NCI-H226 (cell line): ENCODE data around the gene CEP89.
"Not testable (repeated sequence)": the region's sequence is repeated elsewhere in the genome, so short reads cannot be mapped to it uniquely, and the experiment has no call there.

Experiments
- DNase-seq: peaks from one replicate; pipeline ENCODE4 v3.0.0-alpha.2; 2015

The CEP89 gene

DNA sequence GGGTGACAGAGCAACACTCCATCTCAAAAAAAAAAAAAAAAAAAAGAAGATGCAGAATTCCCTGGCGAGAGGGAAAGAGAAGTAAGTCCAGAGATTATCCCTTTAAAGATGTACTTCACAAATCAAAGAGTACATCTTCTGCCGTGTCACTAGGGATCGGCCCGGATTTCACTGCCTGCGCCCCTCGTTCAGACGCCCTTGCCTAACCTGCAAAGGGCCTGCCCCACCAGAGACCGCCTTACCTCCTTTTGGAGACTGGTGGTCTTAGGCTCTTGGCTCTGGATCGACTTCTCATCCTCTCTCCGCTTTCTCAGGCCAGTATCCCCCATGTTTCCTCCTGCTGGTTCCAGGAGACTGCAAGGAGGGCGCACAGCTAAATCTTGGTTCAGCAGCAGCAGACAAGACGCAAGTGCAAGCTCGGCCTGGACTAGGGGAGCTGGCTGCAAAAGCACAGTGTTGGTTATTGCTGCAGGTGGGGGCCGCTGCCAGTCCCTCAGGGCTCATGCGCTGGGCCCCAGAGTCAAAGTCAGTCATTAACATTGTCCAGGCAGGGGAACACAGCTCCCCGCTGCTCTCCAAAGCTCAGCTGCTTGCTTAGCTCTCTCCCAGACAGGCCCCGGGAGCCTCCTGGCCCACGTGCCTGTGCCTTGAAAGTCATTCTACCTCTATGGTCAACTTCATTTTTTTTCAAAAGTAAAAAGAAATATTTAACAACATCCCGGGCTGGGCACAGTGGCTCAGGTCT, 103.4 kb downstream of the CEP89 start:
- DNase-seq: no peak

- not testable (repeated sequence) for DNase-seq
Observed at GRCh38 chr19:32867436-32867835, 104.3 kb downstream of the CEP89 start.

DNA sequence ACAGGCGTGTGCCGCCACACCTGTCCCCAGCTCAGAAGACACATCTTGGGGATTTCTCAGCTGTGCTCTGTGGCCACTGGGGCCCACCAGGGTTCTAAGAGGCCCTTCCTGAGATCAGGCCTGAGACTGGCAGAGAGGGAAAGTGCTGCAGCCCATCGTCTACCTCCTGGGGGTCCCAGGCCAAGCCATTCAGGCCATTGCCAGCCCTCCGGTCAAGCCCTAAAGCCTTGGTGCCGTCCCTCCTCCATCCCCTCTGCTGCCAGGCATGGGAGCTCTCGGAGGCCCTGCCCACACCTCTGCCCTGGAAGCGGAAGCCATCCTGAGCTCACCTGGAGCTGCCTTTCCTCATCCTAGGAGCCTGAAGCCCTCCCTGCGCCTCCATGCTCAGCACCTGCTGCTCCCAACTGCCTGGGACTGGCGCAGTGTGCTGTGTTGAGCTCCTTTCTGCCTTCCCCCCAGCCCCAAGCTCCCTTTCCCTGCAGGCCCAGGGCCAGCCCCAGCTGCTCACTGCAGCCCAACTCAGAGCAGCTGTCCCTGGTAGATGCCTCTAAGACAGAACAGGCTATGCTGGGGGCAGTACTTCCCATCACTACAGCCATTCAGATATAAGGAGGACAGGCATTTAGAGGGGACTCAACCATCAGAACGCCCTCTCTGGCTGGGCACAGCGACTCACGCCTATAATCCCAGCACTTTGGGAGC, 105.0 kb downstream of the CEP89 start:
- no peak for DNase-seq

DNA sequence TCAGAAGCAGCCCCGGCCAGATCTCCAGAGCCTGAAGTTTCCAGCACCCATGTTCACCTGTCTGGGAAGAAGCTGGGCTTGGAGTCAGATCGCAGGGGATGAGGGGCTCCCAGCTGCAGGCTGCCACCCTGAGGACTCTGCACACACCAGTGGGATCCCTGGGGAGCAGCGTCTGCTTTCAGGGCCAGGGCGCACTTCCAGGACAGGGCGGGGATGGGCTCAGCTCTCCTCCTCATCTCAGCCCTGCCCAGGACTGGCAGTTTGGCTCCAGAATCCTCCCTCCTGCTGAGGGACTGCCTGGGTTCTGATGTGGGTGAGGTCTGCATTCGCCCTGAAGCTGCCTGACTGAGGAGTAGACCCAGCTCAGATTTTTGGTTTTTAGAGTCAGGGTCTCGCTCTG, 105.7 kb downstream of the CEP89 start:
- no peak for DNase-seq

GRCh38 chr19:32865326-32865725, 106.4 kb downstream of the CEP89 start:
- no peak for DNase-seq

DNA sequence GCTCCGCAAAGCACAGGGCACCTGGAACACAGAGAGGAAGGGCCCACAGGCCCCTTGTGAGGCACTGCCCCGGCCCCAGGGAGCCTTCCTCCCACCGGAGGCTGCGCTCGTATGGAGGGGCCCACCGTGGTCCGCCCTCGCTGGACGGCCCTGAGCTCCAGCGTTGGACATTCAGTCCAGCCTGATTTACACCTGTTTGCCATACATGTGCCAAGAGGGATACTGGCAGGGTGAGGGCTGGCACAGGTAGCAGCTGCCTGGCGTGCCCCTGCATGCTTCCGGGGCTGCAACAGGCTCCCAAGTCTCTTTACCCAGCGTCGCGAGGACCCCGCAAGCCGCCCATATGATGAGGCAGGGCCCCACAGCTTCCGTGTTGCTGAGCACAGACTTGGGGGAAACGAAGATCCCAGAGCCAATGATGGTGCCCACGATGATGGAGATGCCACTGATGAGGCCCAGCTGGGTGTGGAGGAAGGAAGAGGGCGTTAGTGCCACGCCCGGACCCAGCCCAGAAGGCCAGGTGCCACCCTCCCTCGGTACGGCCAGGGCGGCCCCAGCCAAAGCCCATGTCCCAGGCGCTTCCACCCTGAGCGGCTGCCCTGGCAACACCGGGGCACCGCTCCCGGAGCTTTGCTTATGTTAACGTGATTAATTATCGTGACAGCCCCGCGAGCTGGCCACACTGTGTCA, 107.3 kb downstream of the CEP89 start:
- no peak for DNase-seq

- no peak for DNase-seq
Observed at GRCh38 chr19:32863841-32864240, 107.9 kb downstream of the CEP89 start.

GRCh38 chr19:32863301-32863700, 108.5 kb downstream of the CEP89 start:
- DNase-seq: no peak

DNA sequence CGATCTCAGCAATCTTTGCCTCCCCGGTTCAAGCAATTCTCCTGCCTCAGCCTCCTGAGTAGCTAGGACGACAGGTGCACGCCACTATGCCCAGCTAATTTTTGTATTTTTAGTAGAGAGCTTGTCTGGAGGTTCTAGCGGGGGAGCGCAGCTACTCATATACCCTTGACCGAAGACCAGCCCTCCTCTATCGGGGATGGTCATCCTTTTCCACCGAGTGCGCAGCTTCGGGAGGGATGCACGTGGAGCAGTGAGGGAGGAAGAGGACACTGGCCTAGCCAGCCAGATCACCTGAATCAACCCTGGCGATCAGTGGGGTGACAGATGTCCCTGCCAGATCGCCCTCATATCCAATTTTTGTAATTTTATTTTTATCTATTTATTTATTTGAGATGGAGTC, 109.0 kb downstream of the CEP89 start:
- no peak for DNase-seq

- DNase-seq: no peak
Observed at GRCh38 chr19:32862173-32862572, 109.6 kb downstream of the CEP89 start.

DNA sequence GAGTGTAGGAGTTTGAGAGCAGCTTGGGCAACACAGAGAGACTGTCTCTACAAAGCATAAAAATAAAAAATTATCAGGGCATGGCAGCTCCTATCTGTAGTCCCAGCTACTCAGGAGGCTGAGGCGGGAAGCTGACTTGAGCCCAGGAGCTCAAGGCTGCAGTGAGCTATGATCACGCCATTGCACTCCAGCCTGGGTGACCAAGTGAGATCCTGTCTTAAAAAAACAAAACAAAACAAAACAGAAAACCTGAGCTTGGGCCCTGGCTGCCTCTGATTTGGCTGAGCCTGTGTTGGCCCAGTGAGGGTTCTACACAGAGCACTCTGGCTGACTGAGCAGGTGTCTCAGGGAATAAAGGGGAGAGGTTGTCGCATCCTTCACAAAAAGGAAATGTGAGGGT, 110.2 kb downstream of the CEP89 start:
- no peak for DNase-seq

GRCh38 chr19:32859591-32859990, 112.2 kb downstream of the CEP89 start:
- DNase-seq: no peak

DNA sequence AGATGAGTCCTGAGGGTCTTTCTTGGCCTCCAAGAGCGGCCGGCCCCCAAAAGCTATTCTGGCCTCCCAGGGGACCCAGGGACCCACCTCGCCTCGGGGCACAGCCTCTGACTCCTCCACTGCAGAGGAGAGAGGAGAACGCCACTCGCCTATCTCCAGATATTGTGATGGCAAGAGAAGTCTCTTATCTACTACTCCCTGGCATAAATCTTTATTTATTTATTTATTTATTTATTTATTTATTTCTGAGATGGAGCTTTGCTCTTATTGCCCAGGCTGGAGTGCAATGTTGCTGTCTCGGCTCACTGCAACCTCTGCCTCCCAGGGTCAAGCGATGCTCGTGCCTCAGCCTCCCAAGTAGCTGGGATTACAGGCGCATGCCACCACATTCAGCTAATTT, 113.2 kb downstream of the CEP89 start:
- DNase-seq: no peak

DNA sequence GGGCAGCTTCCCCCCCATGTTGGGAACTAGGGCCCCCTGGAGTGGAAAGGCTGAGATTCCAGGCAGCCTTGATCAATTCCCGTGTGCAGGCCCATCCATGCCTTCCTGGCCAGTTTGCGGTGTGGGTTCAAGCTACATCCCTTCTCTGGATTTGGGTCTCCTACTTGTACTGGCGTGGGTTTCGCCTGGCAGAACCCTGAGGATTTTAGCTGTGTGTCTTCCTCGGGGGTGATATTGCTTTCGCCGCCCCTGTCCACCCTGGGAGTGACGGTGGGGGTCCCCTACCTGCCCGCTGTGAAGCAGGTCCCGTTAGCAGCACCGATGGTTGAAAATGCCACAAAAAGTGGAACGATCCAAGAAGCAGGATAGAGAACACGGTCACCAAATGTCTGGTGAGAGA, 113.6 kb downstream of the CEP89 start:
- no peak for DNase-seq

DNA sequence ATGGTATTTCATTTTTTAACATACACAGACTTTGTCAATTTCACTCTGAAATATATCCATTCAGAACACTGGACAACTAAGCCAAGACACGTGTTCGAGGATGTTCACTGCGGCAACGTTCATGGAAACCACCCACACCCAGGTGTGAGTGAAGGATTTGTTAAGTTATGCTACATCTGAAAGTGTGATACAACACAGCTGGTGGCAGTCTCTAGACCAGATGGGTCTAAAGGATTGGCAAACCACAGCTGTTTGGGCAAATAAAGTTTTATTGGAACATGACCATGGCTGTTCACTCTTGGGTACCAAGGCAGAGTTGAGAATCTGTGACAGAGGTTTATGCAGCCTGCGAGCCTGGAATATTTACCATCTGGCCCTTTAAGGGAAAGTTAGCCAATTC, 114.2 kb downstream of the CEP89 start:
- no peak for DNase-seq

DNA sequence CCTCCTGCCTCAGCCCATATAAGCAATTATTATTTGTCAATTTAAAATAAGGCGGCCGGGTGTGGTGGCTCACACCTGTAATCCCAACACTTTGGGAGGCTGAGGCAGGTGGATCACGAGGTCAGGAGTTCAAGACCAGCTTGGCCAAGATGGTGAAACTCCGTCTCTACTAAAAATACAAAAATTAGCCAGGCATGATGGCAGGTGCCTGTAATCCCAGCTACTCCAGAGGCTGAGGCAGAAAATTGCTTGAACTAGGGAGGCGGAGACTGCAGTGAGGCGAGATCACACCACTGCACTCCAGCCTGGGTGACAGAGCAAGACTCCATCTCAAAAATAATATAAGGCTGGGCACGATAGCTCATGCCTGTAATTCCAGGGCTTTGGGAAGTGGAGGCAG, 114.9 kb downstream of the CEP89 start:
- not testable (repeated sequence) for DNase-seq

DNA sequence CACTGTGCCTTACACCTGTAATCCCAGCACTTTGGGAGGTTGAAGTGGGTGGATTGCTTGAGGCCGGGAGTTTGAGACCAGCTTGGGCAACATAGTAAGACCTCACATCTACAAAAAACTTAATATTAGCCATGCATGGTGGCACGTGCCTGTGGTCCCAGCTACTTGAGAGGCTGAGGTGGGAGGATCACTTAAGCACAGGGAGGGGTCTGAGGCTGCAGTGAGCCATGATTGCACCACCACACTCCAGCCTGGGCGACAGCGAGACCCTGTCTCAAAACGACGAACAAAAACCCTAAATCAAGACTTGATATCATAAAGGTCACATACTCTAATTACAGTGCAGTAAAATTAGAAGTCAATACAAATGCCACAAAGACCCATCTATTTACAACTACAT, 119.5 kb downstream of the CEP89 start:
- DNase-seq: no peak

GRCh38 chr19:32848035-32848434, 123.7 kb downstream of the CEP89 start:
- not testable (repeated sequence) for DNase-seq

DNA sequence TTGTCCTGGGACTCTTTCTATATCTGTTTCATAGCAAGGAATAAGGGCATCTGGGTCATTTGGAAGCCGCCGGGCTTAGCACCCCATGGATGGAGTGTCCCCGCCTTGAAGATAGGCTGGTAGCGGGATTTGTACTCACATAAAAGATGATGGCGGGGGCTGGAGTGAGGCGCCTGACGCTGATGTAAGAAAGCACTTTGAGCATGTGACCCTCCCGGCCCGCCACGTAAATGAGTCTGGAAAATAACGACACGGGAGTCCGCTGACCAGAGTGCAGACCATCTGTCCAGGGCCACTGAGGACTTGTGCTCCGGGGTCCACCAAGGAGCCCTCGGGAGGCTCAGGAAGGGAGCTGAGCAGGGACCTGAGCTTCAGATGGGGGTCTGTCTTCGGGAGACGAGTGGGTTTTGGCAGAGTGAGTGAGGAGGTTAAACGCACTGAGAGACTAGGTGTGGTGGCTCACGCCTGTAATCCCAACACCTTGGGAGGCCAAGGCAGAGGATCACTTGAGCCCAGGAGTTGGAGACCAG, 128.0 kb downstream of the CEP89 start:
- no peak for DNase-seq

- no peak for DNase-seq
Observed at GRCh38 chr19:32842061-32842460, 129.7 kb downstream of the CEP89 start.

DNA sequence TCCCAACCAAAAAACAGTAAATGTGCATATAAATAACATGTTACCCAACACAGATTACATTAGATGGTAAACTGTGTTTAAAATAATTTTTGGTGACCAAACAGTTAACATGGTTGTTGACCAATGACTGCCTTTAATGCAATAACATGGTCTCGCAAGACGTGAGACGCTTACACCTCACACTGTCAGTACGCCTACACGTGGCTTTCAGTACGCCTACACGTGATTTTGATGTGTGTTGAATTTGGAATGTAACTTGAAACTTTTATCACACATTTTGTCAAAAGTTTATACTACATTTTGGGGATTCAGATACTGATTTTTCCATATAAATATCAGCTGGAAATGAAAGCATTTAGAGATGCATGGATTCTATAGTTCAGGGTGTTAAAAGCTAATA, 134.2 kb downstream of the CEP89 start:
- DNase-seq: no peak

GRCh38 chr19:32833388-32833787, 138.4 kb downstream of the CEP89 start:
- not testable (repeated sequence) for DNase-seq

- not testable (repeated sequence) for DNase-seq
Observed at GRCh38 chr19:32832825-32833224, 138.9 kb downstream of the CEP89 start.

GRCh38 chr19:32832094-32832493, 139.7 kb downstream of the CEP89 start:
- not testable (repeated sequence) for DNase-seq
